ENCODE measurements around the gene TMEM270. TPM values are rescaled to one million over a fixed set of nuclear protein-coding genes. Genes with fewer than 3 reads are reported as not detected.
"Not testable (repeated sequence)": the region's sequence is repeated elsewhere in the genome, so short reads cannot be mapped to it uniquely, and the experiment has no call there.

Gene TMEM270
- total RNA-seq, 1 donor from 2014 or later = not detected

DNA sequence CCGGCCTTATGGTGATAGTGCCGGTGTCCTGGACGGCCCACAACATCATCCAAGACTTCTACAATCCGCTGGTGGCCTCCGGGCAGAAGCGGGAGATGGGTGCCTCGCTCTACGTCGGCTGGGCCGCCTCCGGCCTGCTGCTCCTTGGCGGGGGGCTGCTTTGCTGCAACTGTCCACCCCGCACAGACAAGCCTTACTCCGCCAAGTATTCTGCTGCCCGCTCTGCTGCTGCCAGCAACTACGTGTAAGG lies 29.4 kb upstream of the TMEM270 start:
- H3K4me3 Mint-ChIP-seq = peak overlapping the region; percentile 79
- peaks cover 66% of the 10 kb centered on the region for H3K4me1 Mint-ChIP-seq
- peak overlapping the region; percentile 99 for H3K27ac Mint-ChIP-seq
- no peaks in the 10 kb centered on the region for H3K36me3 Mint-ChIP-seq
- peaks cover 2% of the 10 kb centered on the region for H3K27me3 Mint-ChIP-seq (ENCODE audit: low read depth)
- TF ChIP-seq, protein P1, sequence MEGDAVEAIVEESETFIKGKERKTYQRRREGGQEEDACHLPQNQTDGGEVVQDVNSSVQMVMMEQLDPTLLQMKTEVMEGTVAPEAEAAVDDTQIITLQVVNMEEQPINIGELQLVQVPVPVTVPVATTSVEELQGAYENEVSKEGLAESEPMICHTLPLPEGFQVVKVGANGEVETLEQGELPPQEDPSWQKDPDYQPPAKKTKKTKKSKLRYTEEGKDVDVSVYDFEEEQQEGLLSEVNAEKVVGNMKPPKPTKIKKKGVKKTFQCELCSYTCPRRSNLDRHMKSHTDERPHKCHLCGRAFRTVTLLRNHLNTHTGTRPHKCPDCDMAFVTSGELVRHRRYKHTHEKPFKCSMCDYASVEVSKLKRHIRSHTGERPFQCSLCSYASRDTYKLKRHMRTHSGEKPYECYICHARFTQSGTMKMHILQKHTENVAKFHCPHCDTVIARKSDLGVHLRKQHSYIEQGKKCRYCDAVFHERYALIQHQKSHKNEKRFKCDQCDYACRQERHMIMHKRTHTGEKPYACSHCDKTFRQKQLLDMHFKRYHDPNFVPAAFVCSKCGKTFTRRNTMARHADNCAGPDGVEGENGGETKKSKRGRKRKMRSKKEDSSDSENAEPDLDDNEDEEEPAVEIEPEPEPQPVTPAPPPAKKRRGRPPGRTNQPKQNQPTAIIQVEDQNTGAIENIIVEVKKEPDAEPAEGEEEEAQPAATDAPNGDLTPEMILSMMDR (IDR thresholded peaks at IDR 0.05; ENCODE audit: unreplicated experiment) = no peak
- DNase-seq (ENCODE audit: low spot score in 2 of 2, unreplicated experiment in 2 of 2) = no peak
- no peaks in the 10 kb centered on the region for H3K9me3 Mint-ChIP-seq

DNA sequence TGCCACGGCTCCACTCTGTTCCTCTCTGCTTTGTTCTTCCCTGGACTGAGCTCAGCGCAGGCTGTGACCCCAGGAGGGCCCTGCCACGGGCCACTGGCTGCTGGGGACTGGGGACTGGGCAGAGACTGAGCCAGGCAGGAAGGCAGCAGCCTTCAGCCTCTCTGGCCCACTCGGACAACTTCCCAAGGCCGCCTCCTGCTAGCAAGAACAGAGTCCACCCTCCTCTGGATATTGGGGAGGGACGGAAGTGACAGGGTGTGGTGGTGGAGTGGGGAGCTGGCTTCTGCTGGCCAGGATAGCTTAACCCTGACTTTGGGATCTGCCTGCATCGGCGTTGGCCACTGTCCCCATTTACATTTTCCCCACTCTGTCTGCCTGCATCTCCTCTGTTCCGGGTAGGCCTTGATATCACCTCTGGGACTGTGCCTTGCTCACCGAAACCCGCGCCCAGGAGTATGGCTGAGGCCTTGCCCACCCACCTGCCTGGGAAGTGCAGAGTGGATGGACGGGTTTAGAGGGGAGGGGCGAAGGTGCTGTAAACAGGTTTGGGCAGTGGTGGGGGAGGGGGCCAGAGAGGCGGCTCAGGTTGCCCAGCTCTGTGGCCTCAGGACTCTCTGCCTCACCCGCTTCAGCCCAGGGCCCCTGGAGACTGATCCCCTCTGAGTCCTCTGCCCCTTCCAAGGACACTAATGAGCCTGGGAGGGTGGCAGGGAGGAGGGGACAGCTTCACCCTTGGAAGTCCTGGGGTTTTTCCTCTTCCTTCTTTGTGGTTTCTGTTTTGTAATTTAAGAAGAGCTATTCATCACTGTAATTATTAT lies 28.9 kb upstream of the TMEM270 start:
- Mint-ChIP-seq H3K4me3 (peak overlapping the region; percentile 79), H3K4me1 (peaks cover 61% of the 10 kb centered on the region), H3K36me3 (no peaks in the 10 kb centered on the region), H3K9me3 (no peaks in the 10 kb centered on the region), H3K27me3 (ENCODE audit: low read depth) (peaks cover 2% of the 10 kb centered on the region), H3K27ac (peak overlapping the region; percentile 99)
- peak; percentile 64 to 79 for DNase-seq (ENCODE audit: low spot score in 2 of 2, unreplicated experiment in 2 of 2)
- TF ChIP-seq, protein P1 (IDR thresholded peaks at IDR 0.05; ENCODE audit: unreplicated experiment) = no peak

DNA sequence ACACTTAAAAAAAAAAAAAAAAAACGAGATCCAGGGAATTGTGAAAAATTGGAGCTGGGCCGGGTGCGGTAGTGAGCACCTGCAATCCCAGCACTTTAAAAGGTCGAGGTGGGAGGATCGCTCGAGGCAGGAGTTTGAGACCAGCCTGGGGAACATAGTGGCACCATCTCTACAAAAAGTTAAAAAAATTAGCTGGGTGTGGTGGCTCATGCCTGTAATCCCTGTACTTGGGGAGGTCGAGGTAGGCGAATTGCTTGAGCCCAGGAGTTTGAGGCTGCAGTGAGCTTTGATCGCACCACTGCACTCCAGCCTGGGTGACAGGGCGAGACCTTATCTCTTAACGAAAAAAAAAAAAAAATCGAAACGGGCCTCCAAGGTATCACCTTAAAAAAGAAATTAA lies 28.2 kb upstream of the TMEM270 start:
- peak overlapping the region; percentile 79 for H3K4me3 Mint-ChIP-seq
- peaks cover 53% of the 10 kb centered on the region for H3K4me1 Mint-ChIP-seq
- no peaks in the 10 kb centered on the region for H3K9me3 Mint-ChIP-seq
- peak overlapping the region; percentile 99 for H3K27ac Mint-ChIP-seq
- no peak for DNase-seq (ENCODE audit: low spot score in 2 of 2, unreplicated experiment in 2 of 2)
- peaks cover 2% of the 10 kb centered on the region for H3K27me3 Mint-ChIP-seq (ENCODE audit: low read depth)
- no peaks in the 10 kb centered on the region for H3K36me3 Mint-ChIP-seq
- TF ChIP-seq, protein P1 (IDR thresholded peaks at IDR 0.05; ENCODE audit: unreplicated experiment) = no peak

DNA sequence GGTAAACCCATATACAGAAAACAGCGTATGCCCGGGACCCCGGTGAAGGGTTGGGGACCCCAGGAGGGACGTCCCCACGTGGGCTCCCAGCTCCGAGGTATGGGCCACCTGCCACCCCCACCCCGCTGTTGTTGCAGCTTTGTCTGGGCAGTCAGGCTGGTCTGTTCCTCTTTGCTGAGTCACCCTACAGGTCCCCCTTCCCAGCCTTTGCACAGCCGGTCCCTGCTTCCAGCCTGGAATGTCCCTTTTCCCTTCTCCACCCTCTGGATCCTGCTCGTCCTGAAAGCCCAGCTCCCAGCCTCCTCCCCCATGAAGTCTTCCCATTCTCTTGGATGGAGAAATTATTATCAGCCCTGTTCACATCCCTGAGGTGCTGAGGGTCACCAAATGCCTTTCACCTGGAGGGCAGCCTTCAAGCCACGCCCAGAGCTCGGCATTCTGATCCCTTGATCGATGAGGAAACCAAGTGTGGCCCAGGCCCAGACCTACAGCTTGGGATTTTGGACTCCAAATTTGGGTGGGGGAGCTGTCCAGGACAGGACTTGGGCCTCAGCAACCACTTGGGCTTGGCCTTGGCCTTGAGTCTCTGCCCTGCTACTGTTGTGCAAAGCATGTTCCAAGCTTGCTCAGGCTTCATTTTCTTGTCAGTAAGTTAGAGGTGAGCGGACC lies 27.6 kb upstream of the TMEM270 start:
- Mint-ChIP-seq H3K9me3 (no peaks in the 10 kb centered on the region), H3K4me3 (peak overlapping the region; percentile 79), H3K27me3 (ENCODE audit: low read depth) (peaks cover 2% of the 10 kb centered on the region), H3K4me1 (peaks cover 51% of the 10 kb centered on the region), H3K36me3 (no peaks in the 10 kb centered on the region), H3K27ac (peak overlapping the region; percentile 91)
- DNase-seq (ENCODE audit: low spot score in 2 of 2, unreplicated experiment in 2 of 2) = no peak
- TF ChIP-seq, protein P1 (IDR thresholded peaks at IDR 0.05; ENCODE audit: unreplicated experiment) = no peak

DNA sequence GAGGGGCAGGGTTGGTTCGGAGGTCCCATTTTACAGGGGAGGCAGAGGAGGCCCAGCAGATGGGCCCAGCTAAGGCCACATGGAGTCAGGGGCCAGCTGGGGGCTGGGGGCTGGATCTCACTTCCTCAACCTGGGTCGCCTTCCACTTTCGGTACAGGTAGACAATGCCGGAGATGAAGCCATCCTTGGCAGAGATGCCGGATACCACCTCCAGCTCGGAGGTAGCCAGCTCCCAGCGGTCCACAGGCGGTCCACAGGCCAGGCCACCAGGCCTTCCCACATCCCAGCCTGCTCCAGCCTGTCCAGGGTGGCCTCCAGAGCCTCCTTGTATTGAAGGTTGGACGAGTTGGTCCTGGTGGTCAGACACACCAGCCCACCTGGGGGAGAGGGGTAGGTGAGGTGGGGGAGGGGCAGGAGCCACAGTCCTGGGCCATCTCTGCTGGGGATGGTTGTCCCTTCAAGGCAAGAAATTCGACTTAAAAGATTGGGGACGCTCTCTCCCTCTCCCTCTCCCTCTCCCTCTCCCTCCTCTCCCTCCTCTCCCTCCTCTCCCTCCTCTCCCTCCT lies 26.2 kb upstream of the TMEM270 start:
- Mint-ChIP-seq H3K27ac (no peak overlapping the region), H3K27me3 (ENCODE audit: low read depth) (peaks cover 2% of the 10 kb centered on the region), H3K4me1 (peaks cover 38% of the 10 kb centered on the region), H3K36me3 (no peaks in the 10 kb centered on the region), H3K4me3 (no peak overlapping the region), H3K9me3 (no peaks in the 10 kb centered on the region)
- TF ChIP-seq, protein P1 (IDR thresholded peaks at IDR 0.05; ENCODE audit: unreplicated experiment) = no peak
- no peak for DNase-seq (ENCODE audit: low spot score in 2 of 2, unreplicated experiment in 2 of 2)

DNA sequence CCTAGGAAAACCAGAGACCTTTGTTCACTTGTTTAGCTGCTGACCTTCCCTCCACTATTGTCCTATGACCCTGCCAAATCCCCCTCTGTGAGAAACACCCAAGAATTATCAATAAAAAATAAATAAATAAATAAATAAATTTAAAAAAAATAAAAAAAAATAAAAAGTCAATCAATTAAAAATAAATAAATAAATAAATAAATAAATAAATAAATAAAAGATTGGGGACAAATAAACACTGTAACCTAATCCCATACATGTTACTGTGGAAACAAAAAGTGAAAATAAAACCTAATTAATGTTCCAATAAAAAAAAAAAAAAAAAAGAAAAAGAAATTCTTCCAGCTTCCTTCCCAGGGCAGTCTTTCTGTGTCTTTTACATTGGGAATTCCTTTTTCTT lies 23.8 kb upstream of the TMEM270 start:
- not testable (repeated sequence) for H3K27ac Mint-ChIP-seq; H3K4me3 Mint-ChIP-seq; DNase-seq (ENCODE audit: low spot score in 2 of 2, unreplicated experiment in 2 of 2); H3K36me3 Mint-ChIP-seq; H3K27me3 Mint-ChIP-seq (ENCODE audit: low read depth); H3K9me3 Mint-ChIP-seq
- H3K4me1 Mint-ChIP-seq = peaks cover 18% of the 10 kb centered on the region

All from mesothelial cell of epicardium (in vitro differentiated cells).